Occipital lobe (tissue), 2 donors: ENCODE data around the gene DCDC2C. TPM values are rescaled to one million over a fixed set of nuclear protein-coding genes. Genes with fewer than 3 reads are reported as not detected.
A peak's percentile ranks its signal among the peaks of the same experiment; 100 is the strongest.
"Not testable (repeated sequence)": the region's sequence is repeated elsewhere in the genome, so short reads cannot be mapped to it uniquely, and the experiment has no call there.

Experiments
- DNase-seq: peaks from one replicate; lab custom pipeline; 2025; lab: John Stamatoyannopoulos, UW
- total RNA-seq: library from RNA; depleted of rRNA; stranded (reverse); fragments of >200 nt; gene quantifications from one replicate; pipeline ENCODE4 v1.2.3, GENCODE V29; 2014

Gene DCDC2C
- total RNA-seq, 1 donor from 2014 or later = 0.62 TPM

- DNase-seq = no peak
Measured at GRCh38 chr2:3771576-3771975, 68.2 kb downstream of the DCDC2C start.

DNA sequence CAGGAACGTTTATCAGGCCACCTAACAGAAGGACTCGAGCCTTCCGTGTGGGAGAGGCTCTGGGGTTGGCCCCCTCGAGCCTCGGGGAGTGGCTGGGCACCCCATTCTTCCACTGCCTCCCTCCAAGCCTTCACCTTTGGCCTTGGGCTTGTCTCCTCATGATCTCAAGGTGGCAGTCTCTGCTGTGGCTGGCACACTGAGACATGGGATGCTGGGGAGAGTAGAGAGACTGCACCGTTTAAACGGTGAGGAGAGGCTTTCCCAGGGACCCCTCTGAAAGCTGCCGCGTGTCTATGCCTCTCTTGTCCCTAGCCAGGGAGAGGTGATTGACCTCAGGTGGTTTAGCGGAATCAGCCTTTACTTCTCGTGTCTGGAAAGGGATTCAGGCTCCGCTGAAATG is 71.0 kb downstream of the DCDC2C start:
- no peak for DNase-seq

DNA sequence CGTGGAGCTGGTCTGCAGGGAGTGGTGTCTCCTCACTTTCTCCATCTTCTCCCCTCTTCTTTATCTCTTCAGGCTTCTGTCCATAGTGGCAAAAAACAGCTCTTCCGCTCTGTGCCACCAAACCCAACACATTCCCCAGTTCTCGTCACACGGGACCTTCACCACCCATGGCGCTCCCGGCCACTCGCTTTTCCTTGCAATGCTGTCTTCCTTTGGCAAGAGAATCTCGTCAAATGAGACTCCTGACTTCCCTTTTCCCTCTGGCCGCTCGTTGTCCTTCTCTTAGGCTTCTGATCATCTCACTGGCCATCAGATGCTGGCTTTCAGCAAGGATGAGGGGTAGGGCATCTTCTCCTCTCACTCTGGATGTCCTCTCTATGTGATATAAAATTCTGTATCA is 72.9 kb downstream of the DCDC2C start:
- no peak for DNase-seq

- DNase-seq = no peak
Measured at GRCh38 chr2:3777966-3778365, 74.6 kb downstream of the DCDC2C start.

DNA sequence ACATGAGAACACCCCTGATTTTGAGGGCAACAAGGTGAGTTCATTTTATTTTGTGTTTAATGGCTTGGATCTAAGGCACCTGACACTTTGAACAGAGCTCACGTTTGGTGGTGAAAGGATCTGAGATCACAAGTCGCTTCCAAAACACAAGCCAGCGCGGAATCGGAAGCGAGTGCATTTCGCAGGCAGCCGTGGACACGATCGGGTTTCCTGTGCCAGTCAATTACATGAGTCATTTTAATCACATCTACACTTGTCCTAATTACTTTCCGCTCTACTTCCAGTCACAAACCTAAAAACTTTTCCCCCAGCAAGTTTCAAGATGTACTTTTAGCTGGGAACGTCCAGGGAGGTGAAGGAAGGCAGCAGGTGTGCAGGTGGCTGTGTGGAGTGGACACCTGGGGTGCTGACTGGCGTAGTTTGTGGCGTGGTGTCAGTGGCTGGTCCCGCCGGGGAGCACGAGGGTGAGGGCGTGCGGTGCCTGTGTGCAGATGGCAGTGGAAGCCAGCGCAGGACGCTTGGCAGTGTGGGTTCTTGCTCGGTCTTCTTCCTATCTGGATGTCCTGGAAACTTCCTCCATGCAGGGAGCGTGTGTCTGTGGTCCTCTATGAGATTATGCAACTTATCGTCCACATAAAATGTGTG is 75.6 kb downstream of the DCDC2C start:
- no peak for DNase-seq

DNA sequence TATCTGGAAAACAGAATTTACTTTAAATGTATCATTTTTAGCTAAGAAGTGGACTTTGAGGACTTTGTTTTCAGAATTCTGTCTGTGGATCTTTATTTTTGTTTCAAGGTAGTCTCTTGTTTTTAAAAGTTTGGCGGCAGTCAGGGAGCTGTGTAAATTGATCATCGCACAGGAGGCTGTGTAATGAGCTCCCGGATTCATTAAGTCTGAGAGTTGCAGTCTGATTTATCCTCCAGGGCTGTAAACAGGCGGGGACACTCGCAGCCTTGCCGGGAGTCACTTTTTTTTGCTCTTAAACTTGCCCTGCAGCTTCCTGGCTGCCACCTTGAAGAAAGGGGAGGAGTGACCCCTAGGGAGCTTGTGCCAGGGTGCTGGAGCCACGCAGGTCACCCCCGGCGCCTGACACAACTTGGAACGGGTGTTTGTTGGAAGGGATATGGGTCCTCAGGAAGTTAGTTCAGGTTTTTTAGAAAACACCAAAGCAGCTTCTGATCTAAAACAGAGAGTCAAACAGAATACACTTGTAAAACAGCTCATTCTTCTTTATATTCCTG is 76.2 kb downstream of the DCDC2C start:
- DNase-seq = no peak

- DNase-seq = peak; percentile 5
Measured at GRCh38 chr2:3780477-3781402, 77.4 kb downstream of the DCDC2C start.

- no peak for DNase-seq
Measured at GRCh38 chr2:3784731-3785130, 81.4 kb downstream of the DCDC2C start.

DNA sequence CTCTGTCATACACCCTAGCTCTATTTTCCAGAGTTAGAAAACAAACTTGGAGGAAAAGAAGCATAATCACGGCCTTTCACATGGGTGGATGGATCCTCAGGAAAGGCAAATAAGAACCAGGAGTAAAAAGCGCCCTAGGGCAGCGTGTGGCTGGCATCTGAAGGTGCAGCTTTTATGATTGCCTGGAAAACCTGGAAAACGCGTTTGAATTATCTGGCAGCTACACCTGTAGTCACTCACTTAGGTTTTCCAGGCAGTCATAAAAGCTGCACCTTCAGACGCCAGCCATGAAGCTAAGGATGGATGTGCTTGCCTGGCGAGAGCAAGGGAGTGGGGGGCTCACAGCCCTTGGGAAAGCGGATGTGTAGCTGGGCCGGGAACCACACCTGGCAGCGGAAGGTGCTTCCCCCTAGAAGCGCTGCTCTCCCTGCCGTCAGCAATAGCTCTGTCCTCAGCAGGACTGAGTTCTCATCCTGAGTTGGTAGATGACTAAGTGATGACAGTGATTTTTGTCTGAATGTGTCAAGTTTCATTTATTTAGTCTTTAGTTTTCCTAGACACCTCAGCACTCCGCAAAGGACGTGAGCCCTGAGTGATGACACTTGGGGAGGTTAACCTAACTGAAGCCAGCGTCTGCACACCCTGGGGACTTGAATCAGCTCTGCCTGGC is 82.0 kb downstream of the DCDC2C start:
- no peak for DNase-seq

DNA sequence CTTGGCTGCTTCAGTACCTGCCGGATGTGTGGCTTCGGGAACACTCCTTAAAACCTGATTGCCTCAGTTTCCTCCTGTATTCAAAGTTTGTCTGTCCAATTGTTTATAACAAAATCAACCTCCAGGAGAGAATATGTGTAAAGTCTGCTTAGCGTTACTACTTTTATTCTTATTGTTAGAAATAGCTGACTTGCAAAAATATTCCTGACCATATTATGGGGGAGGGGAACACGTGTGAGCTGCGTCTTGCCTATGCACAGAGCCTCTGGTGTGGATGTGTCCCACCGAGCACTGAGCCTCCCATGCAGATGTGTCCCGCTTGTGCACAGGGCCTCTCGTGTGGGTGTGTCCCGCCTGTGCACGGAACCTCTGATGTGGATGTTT is 82.5 kb downstream of the DCDC2C start:
- no peak for DNase-seq

GRCh38 chr2:3787768-3788167 is 84.4 kb downstream of the DCDC2C start:
- DNase-seq = no peak

DNA sequence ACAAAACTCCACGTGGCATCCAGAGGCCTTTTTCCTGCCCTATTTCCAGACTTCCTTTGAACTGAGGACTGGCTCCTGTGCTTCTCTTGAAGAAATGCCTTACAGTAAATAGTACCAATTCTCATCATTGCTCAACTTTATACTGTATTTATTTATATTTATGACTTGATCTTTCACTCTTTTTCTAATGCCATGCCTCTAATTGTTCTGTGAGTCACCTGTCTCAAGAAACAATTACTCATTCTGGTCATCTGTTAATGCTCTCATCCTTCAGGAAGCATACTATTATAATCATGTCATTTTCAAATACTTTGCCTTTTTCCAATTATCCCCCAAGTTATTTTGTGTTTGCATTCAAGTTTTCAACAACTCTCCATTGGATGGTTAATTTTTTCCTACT is 85.9 kb downstream of the DCDC2C start:
- DNase-seq = no peak

- DNase-seq = no peak
Measured at GRCh38 chr2:3793249-3793648, 89.9 kb downstream of the DCDC2C start.

DNA sequence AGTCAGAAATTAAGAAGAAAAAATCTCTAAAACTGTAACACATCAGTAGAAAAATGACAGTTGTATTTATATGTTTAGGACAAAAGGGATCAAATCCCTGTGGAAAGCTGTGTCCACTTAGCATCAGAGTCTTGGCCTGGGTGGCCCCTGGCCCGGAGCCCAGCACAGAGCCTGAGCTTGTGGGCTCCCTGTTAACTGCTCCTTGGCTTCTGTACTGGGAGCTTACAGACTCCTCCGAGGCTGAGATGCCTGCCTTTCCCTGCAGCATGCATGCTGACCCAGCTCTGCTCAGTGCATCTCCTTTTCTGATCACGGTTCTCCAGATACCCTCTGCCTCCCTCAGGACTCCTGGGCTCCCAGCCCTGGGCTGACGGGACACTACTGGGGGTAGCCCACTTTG is 98.1 kb downstream of the DCDC2C start:
- DNase-seq = no peak

- no peak for DNase-seq
Measured at GRCh38 chr2:3805201-3805939, 102.0 kb downstream of the DCDC2C start.

GRCh38 chr2:3806168-3806567 is 102.8 kb downstream of the DCDC2C start:
- no peak for DNase-seq

GRCh38 chr2:3806730-3807129 is 103.4 kb downstream of the DCDC2C start:
- DNase-seq = no peak

GRCh38 chr2:3807853-3808252 is 104.5 kb downstream of the DCDC2C start:
- DNase-seq = no peak

DNA sequence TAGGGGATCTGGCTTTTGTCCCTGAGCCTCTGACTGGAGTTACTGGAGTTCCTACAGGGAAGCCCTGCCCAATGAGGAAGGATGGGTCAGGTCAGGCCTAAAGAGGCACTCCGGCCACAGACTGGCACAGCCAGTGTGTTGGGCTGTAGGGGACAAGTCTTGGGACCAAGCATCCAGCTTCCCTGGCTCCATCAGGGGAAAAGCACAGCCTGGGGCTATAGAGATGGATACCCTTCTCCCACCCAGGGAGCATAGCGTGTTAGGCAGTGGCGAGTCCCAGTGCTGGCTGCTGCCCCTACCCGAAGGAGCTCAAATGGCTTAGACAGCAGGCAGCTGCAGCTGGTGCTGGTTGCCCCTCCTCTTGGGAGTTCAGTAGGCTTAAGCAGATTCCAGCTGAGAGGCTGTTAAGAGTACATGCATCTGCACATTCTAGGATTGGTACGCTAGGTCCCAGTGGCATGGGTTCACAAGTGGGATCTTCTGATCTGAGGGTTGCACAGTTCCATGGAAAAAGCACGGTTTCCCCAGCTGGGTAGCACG is 111.4 kb downstream of the DCDC2C start:
- no peak for DNase-seq

GRCh38 chr2:3817144-3817543 is 113.8 kb downstream of the DCDC2C start:
- not testable (repeated sequence) for DNase-seq

- DNase-seq = no peak
Measured at GRCh38 chr2:3823748-3824147, 120.4 kb downstream of the DCDC2C start.
